Measurements from ENCODE around the gene ARID3C.

The ARID3C gene

GRCh38 chr9:34576597-34577399 is 52.1 kb downstream of the ARID3C start:
- DNase-seq: no peak

GRCh38 chr9:34575862-34576596 is 52.8 kb downstream of the ARID3C start:
- no peak for DNase-seq

- DNase-seq: no peak
These were observed 53.6 kb downstream of the ARID3C start for GRCh38 chr9:34575241-34575640.

- no peak for DNase-seq
These were observed 54.3 kb downstream of the ARID3C start for GRCh38 chr9:34574571-34574970.

GRCh38 chr9:34573599-34574325 is 55.1 kb downstream of the ARID3C start:
- DNase-seq: no peak

GRCh38 chr9:34572628-34573027 is 56.2 kb downstream of the ARID3C start:
- DNase-seq: no peak

- no peak for DNase-seq
These were observed 56.8 kb downstream of the ARID3C start for GRCh38 chr9:34572092-34572491.

- no peak for DNase-seq
These were observed 57.4 kb downstream of the ARID3C start for GRCh38 chr9:34571481-34571810.

All from 8988T (cell line).